Tongue (tissue), 2 donors: ENCODE measurements around the gene NARS2. TPM values are rescaled to one million over a fixed set of nuclear protein-coding genes. Genes with fewer than 3 reads are reported as not detected.
A peak's percentile ranks its signal among the peaks of the same experiment; 100 is the strongest.
"Not testable (repeated sequence)": the region's sequence is repeated elsewhere in the genome, so short reads cannot be mapped to it uniquely, and the experiment has no call there.

Experiments
- DNase-seq: peaks from one replicate; pipeline ENCODE4 v3.0.0-alpha.2; 2015
- total RNA-seq: library from RNA; depleted of rRNA; stranded (reverse); fragments of >200 nt; gene quantifications from one replicate; pipeline ENCODE4 v1.2.3, GENCODE V29; 2014

NARS2 gene
- total RNA-seq, 1 donor from 2014 or later: 27.8 TPM

GRCh38 chr11:78576549-78577097 is 2.0 kb upstream of the NARS2 start:
- DNase-seq: no peak

- no peak for DNase-seq
Observed at GRCh38 chr11:78575478-78575877, 814 bp upstream of the NARS2 start.

GRCh38 chr11:78573681-78574080 is 983 bp downstream of the NARS2 start:
- DNase-seq: peak; percentile 35

- no peak for DNase-seq
Observed at GRCh38 chr11:78573271-78573670, 1.4 kb downstream of the NARS2 start.

- DNase-seq: no peak
Observed at GRCh38 chr11:78572394-78572793, 2.3 kb downstream of the NARS2 start.

GRCh38 chr11:78570031-78570430 is 4.6 kb downstream of the NARS2 start:
- DNase-seq: no peak

- no peak for DNase-seq
Observed at GRCh38 chr11:78567209-78567608, 7.5 kb downstream of the NARS2 start.

- peak; percentile 85 for DNase-seq
Observed at GRCh38 chr11:78564490-78565467, 9.9 kb downstream of the NARS2 start.

GRCh38 chr11:78564037-78564436 is 10.6 kb downstream of the NARS2 start:
- not testable (repeated sequence) for DNase-seq

- not testable (repeated sequence) for DNase-seq
Observed at GRCh38 chr11:78563090-78563489, 11.6 kb downstream of the NARS2 start.

- DNase-seq: no peak
Observed at GRCh38 chr11:78562398-78562797, 12.3 kb downstream of the NARS2 start.

GRCh38 chr11:78560826-78561484 is 13.7 kb downstream of the NARS2 start:
- no peak for DNase-seq

GRCh38 chr11:78560153-78560552 is 14.5 kb downstream of the NARS2 start:
- no peak for DNase-seq

- no peak for DNase-seq
Observed at GRCh38 chr11:78557236-78557635, 17.4 kb downstream of the NARS2 start.

- DNase-seq: no peak
Observed at GRCh38 chr11:78555592-78555991, 19.1 kb downstream of the NARS2 start.

- DNase-seq: no peak
Observed at GRCh38 chr11:78552881-78553280, 21.8 kb downstream of the NARS2 start.

GRCh38 chr11:78552139-78552538 is 22.5 kb downstream of the NARS2 start:
- not testable (repeated sequence) for DNase-seq

- DNase-seq: no peak
Observed at GRCh38 chr11:78551066-78551465, 23.6 kb downstream of the NARS2 start.

- no peak for DNase-seq
Observed at GRCh38 chr11:78549624-78550409, 24.8 kb downstream of the NARS2 start.

- DNase-seq: no peak
Observed at GRCh38 chr11:78548911-78549590, 25.6 kb downstream of the NARS2 start.

- no peak for DNase-seq
Observed at GRCh38 chr11:78547931-78548705, 26.5 kb downstream of the NARS2 start.
